IPS DF 4.7 (cell line): ENCODE data around the gene RBP2.

Source experiments
- DNase-seq: peaks from one replicate; pipeline ENCODE4 v3.0.0-alpha.2; 2013; ENCODE audit warnings: low spot score; ENCODE audit errors: extremely low read depth

RBP2 gene

GRCh38 chr3:139481116-139481515 lies 4.8 kb upstream of the RBP2 start:
- DNase-seq, result no peak

DNA sequence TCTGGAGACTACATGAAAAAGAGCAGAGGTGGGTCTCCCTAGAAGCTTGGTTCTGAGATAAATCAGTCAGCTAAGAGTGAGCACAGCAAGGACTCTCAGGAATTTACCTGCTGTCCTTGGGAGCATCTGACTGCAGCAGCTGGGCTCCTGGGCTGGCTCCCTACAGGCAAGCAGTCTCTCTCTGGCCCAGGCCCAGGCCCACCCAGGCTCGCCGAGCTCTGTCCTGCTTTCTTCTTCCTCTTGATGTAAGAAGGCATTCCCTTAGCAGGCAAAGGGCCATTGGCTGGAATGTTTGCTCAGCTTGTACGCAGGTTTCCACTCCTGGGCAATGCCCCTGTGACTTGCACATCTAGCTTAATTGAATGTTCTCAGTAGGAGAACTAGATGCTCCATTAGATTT lies 4.3 kb upstream of the RBP2 start:
- no peak for DNase-seq

GRCh38 chr3:139477710-139478640 lies 1.7 kb upstream of the RBP2 start:
- no peak for DNase-seq

GRCh38 chr3:139473155-139473771 lies 3.1 kb downstream of the RBP2 start:
- DNase-seq, result no peak

DNA sequence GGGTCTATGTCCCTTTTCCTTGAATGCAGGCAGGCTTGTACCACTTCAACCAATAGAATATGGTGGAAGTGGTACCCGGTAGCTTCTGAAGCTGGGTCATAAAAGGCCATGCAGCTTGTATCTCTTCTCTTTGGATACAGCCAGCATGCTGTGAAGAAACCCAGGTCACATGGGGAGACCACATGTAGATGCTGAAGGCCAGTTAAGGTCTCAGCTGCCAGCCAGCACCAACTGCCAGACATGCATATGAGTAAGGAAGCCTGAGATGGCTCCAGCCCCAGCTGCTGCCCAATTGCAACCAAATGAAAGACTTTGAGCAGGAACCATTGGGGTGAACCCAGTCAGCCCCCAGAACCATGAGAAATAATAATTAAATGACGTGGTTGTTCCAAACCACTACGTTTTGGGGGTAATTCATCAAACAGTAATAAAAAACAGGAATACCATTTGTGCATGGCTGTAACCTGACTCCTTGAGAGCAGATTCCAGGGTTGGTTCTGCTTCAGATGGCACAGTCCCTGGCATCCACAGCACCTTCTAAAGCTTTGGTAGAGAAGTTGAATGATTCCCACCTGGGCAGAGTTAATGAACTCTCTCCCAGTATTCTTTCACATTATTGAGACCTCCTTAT lies 3.8 kb downstream of the RBP2 start:
- DNase-seq, result no peak

DNA sequence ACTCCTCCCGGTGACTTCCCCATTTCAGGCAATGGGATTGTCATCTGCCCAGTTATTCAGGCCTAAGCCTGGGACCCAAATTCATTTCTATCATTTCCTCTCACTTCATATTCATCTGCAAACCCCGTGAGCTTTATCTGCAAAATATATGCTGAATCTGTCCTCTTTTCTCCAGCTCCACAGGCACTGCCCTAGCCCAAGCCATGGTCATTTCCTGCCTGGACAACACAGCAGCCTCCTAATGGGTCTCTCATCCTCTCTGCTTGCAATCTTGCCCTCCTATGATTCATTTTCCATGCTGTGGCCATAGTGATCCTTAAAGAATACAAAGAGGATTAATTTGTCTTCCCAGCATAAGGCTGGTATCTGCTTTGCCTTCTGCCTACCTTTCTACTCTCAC lies 6.1 kb downstream of the RBP2 start:
- DNase-seq, result no peak

DNA sequence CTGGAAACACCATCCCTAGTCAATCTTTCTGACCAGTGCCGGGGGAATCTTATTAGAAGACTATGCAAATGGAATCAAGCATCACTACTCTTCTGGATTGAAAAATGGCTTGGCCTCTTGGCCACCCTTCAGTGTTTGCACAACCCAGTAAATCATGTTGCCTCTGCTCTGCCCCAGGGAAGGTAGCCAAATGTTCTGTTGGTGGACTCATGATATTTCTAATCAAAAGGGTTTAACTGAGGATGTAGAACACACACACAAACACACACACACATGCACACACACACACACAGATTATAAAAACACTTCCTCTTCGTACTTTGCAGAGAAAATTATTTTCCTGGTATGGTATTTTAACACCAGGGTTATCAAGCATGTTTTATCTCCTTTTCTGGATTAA lies 7.9 kb downstream of the RBP2 start:
- DNase-seq, result no peak

GRCh38 chr3:139466360-139466759 lies 10.0 kb downstream of the RBP2 start:
- DNase-seq, result no peak

GRCh38 chr3:139465636-139466035 lies 10.7 kb downstream of the RBP2 start:
- no peak for DNase-seq

DNA sequence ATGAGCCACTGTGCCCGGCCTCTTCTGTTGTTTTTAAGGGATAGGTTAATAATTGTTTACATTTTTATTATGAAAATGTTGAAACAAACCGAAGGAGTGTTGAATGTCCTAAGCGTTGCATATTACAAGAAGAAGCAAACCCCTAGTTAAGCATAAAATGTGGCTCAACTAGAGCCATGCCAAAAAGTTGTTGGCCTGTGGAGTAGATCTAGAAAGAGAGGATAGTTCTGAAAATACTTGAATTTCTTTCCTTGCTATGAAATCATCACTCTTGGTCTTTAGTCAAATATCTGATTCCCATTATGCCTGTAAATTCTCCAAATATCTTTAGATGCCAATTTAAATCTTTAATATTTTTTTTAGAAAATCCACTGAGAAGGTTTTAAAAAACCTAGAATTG lies 12.8 kb downstream of the RBP2 start:
- no peak for DNase-seq

DNA sequence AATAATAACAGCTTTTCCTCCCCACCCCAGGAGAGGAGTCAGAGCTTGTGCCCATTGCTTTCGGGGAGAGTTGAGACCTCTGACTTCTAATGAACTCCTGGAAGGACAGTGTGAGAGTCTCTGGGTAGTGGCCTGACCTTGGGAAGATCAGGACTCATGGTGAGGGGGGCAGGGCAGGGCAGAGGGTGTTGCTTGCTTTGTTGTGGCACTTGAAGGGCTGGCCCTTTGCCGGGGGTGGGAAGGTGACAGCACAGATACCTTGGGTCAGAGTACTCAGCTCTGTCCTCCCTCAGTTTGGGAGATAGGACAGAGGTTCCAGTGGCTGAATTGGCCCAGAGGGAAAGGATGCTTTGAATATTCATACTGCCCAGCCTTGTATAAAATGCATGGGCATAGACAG lies 15.8 kb downstream of the RBP2 start:
- no peak for DNase-seq

GRCh38 chr3:139460076-139460475 lies 16.2 kb downstream of the RBP2 start:
- no peak for DNase-seq

DNA sequence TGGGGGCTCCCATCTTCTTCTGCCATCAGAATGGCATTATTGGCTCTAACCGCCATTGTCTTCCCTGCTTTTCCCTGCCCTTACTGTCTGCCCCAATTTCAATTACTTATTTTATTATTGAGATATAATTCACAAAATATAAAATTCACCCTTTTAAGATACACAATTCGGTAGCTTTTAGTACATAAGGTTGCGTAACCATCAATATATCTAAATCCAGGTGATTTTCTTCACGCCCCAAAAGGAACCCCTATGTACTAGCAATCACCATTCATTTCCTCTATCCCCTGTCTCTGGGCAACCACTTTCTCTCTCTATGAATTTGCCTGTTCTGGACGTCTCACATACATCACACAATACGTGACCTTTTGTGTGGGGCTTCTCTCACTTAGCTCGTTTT lies 18.0 kb downstream of the RBP2 start:
- DNase-seq, result no peak

DNA sequence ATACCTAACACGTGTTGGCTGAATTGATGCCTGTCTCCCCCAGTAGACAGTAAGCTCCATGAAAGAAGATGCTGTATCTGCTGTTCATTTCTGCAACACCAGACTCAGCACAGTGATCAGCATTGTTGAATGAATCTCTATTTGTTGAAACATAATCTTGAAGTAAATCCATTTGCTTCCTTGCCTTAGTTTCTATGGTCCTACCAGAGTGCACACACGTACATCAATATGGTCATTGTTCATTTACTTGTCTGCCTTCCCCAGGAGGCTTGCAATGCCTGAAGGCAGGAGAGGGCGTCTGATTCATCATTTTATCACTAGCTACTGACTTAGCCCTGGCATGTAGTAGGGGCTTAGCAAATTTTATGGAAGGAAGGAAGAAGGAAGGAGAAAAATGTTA lies 19.2 kb downstream of the RBP2 start:
- DNase-seq, result no peak

GRCh38 chr3:139456386-139456785 lies 19.9 kb downstream of the RBP2 start:
- DNase-seq, result no peak

GRCh38 chr3:139455855-139456254 lies 20.5 kb downstream of the RBP2 start:
- no peak for DNase-seq

DNA sequence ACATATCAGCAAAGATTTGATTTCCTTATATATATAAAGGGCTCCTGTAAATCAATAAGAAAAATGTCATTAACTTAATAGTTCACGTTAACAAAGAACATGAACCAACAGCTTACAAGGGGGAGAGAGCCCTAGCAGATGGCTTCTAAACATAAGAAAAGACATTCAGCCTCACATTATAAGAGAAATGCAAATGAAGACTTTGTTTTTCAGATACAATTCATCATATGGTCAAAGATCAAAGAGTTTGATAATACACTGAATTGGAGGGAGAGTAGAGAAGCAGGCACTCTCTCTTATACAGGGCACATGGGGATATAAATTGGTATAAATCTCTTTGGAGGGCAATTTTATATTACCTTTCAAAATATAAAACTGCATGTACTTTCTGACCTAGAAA lies 21.1 kb downstream of the RBP2 start:
- DNase-seq, result no peak

GRCh38 chr3:139454346-139454745 lies 22.0 kb downstream of the RBP2 start:
- no peak for DNase-seq

- DNase-seq, result no peak
Measured at GRCh38 chr3:139450159-139450558, 26.2 kb downstream of the RBP2 start.

DNA sequence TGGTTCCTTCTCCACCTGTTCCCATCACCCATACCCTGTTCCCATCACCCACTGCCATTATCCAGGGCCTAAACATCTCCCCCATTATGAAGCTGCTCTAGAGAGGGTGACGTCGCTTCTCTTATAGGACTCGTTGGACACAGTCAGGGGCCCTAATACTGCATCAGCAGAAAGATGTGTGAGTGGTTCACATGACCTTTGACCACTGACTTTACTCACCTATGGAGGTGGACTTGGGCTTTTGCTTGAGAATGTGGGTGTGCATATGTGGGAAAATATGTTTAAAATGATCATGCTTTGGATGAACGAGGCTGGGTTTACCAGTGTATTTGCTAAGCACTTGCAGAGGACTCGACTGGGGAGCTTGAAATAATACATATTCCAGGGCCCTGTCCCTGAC lies 26.8 kb downstream of the RBP2 start:
- no peak for DNase-seq

- DNase-seq, result no peak
Measured at GRCh38 chr3:139448104-139448503, 28.2 kb downstream of the RBP2 start.

DNA sequence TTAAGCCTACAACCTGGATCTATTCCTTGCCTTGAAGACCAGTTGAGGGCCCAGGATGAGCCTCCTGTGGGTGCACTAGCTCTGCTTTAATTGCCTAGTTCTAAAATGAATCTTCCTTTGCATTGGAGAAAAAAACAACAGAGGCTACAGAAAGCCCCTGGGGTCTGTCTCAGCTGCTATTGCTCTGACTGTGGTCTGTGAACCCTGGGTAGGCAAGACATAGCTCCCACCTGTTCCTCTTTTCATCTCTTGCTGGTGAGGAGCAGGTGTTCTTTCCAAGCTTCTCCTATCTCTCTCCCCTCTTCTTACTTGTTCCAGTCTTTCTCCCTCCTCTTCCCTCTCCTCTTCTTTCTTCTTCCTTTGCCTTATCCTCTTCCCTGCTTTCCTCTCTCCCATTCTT lies 28.8 kb downstream of the RBP2 start:
- no peak for DNase-seq

DNA sequence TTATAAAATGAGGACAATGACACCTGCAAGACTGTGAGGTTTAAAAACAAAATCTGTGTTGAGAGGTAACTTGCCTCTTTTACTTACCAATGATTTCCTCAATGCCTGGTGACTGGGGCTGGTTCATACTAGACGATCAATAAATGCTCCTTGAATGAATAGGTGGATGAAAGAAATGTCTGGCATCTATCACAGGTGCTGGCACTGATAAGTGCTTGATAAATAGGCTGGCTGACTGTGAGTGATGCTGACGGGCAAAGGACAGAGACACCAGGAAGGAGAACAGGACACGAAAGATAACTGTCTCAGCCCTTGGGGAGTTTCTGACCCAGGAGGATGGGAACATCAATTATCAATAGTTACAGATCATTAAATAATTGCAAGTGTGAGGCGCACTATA lies 31.9 kb downstream of the RBP2 start:
- DNase-seq, result no peak
